Myocyte (in vitro differentiated cells): ENCODE measurements around the gene TGFBRAP1. TPM values are rescaled to one million over a fixed set of nuclear protein-coding genes. Genes with fewer than 3 reads are reported as not detected.
"Not testable (repeated sequence)": the region's sequence is repeated elsewhere in the genome, so short reads cannot be mapped to it uniquely, and the experiment has no call there.

Experiments used
- DNase-seq: peaks from one replicate; pipeline ENCODE4 v3.0.0-alpha.2; 2012; ENCODE audit warnings: low read depth
- total RNA-seq: library from RNA; depleted of rRNA; stranded (reverse); fragments of >200 nt; gene quantifications from 2 replicates; pipeline ENCODE4 v1.2.3, GENCODE V29; 2014

TGFBRAP1 gene
- total RNA-seq, 1 donor from 2014 or later: 25.8 TPM

DNA sequence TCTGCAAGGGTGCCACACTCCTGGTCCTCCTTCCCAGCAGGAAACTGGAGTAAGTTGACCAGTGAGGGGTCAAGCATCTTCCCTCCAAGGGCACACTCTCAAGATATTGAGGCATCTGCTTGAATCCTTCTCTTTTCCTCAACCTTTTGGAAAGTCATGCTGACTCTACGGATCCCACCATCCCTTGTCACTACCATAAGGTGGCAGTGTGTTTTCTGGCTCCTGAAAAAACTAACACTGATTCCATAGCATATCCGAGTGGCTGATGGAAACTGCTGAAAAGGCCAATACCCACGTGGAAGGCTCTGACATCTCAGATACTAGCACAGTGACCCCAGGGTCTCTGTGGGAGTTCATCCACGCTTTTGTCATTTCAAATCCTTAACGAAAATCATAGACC is 50.9 kb downstream of the TGFBRAP1 start:
- DNase-seq: no peak

DNA sequence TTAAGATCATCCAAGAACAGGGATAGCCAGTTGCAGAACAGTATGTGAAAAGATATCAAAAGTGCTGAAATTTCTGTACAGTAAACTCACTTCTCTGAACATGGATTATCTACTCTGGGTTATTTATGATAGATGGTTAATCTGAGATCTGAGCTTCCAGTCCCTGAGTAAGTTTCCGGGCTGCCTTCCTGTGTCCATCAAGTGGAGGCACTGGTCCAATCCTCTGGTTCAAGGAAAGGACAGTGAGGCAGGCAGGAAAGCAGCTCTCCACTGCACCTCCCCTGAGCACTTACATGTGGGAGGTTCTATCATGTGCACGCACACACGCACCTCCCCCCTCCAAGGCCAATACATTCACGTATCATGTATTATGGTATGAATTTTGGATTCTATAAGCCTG is 55.5 kb downstream of the TGFBRAP1 start:
- DNase-seq: no peak

DNA sequence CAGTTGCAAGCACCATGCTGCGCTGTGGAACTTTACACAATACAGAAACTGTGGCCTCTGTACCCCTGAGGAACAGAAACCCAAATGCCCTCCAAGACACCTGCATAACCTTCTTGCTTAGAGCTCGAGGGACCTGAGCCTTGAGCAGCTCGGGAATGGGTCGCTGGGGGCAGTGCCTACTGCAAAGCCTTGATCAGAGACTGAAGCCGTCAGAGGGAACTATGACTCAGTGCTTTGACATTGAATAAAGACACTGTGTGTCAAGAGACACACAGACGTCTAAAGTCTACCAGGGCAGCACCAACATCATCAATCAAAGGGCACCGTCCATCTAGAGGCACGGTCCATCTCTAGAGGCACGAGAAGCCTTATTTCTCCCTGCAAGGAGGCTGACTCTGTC is 57.4 kb downstream of the TGFBRAP1 start:
- no peak for DNase-seq

DNA sequence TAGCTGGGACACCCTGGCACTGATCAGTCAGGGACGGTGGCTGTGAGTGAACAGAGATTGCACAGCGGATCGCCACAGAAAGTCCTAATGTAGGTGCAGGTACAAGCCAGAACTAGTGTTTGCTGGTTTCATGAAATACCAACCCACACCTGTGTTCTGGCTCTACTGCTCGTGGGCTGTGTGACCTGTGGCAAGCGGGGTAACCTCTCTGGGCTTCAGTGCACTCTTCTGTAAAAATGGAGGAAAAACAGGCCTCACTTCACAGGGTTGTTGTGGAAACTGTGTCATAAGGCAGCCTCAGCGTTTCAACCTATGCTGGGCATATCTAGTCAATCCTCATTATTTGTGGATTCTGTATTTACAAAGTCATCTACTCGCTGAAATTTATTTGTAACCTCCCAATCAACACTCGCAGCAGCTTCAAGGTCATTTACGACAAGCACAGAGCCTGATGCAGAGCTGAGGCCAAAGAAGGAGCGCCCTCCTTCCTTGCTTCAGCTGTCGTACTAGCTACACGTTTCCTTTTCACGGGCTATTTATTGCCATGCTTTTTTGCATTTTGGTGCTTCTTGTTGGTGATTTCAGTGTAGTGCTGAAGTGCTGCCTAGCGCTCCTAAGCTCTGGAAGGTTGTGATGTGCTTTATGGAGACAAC is 58.0 kb downstream of the TGFBRAP1 start:
- DNase-seq: no peak

DNA sequence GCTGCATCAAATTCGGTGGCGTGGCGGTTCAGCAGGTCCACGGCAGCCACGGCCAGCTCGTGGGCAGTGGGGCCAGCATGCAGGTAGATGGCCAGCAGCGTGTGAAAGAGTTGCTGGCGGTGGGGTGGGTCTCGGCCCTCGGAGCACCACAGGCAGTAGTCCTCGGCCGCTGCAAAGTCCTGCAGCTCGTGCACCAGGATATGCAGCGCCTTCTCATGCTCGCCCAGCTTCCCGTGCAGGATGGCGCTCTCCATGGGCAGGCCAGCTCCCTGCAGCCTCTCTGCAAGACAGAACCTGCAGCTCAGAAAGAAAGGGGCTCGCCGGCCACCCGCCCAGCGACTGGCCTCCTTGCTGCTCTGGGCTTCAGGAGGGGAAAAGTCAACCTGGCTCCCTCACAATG is 60.1 kb downstream of the TGFBRAP1 start:
- DNase-seq: no peak

DNA sequence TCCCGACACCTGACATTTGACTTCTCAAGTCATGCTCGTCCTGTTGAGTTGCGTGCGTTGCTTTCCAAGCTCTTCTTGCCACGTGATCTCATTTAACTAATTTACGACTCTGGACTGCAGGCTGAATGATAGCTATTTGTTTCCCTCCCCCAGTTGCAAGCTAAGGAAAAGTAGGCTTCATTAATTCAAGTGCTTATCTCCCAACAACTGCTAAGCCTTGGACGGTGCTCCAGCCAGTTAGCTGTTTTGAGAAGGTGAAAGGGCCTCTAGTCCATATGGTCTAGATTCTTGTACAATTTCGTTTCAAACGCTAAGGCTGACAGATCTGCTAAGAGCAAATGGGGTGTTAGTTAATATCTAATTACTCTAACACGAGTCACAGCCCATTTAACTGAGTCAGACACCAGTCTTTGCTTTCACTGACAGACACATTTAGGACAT is 66.9 kb downstream of the TGFBRAP1 start:
- no peak for DNase-seq

DNA sequence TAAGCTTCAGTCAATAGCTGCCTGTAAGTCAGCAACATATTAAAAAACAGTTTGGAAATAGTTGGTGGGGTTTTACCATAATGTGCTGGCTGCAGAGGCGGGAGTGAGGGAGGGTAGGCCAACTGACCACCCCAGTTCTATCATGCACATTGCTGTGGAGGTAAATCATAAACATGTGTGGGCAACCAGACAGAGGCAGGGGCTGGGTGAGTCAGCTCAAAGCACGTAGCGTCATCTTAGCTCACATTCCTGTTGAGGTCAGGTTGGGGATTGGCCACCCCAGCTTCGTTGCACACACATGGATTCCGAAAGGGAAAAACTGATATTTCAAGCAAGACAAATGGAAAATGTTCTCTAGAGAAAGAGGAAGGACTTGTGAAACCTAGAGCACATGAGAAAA is 68.5 kb downstream of the TGFBRAP1 start:
- peak; percentile 71 for DNase-seq

DNA sequence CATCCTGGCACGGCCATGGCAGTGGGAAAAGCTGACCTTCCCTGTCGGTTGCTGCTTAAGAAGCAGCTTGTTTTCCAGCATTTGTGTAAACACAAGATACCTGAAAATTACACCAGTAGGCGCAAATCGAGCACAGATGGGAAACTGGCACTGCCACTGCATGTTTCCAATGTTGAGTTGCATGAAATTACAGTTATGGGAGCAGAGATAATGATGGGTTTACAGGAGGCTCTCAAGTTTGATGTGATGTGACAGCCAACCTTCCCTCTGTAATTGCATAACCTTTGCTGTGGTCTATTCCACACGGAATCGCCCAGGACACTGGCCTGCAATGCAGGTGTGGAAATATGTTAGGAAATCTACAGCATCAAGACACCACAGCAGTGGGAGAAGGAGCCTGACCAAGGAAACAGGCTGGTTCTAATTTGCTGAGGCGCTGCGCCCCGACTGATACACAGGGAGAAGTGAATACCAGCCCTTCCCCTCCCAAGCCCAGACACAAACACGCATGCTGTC is 70.6 kb downstream of the TGFBRAP1 start:
- no peak for DNase-seq

DNA sequence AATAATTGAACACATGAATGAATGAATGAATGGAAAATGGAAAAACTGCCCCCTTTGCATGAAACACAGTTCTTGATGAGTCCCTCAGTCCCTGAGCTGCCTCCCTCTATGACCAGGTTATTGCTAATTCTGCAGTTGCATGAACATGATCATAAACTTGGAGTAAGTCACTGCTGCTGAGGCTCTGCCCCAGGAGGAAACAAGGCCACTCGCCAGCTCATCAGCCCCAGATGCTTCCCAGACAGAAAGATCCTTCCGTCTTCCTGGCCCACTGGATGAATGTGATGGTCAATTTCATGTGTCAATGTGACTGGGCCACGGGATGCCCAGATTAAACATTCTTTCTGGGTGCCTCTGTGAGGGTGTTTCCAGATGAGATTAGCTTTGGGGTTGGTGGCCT is 71.6 kb downstream of the TGFBRAP1 start:
- no peak for DNase-seq

DNA sequence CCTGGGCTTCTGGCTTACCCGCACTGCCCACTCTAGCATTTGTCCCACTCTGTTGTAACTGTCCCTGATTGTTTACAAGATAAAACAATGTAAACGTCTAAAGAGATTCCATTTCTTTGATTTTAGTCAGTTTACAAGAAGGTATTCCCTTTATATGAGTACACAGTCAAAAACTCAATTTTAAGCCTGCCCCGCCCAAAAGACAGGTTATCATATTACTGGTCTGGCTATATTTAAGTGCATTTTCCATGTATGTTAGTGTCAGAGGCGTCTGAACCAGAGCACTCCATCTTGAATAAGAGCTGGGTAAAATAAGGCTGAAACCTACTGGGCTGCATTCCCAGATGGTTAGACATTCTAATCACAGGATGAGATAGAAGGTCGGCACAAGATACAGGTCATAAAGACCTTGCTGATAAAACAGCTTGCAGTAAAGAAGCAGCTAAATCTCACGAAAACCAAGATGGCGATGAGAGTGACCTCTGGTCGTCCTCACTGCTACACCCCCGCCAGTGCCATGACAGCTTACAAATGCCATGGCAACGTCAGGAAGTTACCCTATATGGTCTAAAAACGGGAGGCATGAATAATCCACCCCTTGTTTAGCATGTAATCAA is 73.0 kb downstream of the TGFBRAP1 start:
- no peak for DNase-seq

DNA sequence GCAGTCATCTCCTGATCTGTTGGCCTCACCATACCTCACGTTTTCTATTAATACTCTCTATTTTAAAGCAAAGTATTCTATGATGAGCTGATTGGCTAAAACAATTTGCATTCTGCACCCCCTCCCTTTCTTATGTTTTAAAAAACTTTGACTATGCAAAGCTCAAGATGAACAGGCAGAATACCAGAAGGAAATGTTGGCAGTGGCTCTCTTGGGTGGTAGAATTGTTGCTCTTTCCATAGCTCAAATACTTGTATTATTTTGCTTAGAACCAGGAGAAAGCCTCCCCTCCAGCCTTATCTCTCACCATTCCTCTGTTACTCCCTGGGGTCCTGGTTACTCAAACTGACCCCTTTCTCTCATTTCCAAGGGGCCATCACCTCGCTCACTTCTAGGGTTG is 73.6 kb downstream of the TGFBRAP1 start:
- DNase-seq: no peak

DNA sequence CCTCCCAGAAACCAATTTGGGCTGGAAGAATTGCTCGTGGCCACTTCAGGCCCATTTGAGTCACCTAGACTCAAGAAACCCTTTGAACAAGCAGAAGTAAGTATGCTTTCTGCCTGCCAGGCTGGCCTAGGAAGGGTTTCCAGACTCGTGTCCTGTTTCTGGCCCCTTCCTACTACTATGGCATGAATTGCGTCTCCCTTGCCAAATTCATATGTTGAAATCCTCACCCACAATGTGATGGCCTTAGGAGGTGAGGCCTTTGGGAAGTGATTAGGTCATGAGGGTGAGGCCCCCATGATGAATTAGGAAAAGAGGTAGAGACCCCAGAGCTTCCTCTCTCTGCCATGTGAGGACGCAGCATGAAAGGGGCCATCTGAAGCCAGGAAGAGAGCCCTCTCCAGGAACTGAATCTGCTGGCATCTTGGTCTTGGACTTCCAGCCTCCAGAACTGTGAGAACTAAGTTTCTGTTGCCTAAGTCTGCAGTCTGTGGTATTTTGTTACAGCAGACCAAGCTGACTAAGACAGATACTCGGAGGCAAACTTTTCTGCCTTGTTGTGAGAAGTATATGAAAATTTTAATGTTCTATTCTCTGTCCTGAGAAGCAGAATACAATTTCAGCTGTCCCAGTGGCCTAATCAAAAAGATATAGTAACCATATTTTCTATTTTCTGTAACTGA is 74.9 kb downstream of the TGFBRAP1 start:
- no peak for DNase-seq

DNA sequence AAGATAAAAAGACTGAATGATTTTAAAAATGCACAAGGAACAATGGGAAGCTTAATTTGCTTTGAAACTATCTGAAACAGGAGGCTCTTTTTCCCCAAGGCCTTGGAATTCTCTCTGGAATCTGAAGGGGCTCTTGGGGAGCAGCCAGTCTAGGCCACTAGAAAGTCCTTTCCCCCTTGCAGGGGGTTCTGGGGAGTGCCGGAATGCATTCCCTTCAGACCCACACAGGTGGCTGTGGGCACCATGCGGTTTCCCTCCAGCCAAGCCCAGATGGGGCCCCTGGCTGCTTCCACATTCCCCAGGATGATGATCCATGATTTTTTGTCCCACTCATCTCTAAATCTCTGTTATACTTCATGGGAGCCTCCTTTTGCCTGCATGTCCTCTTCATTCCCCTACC is 77.3 kb downstream of the TGFBRAP1 start:
- DNase-seq: no peak

DNA sequence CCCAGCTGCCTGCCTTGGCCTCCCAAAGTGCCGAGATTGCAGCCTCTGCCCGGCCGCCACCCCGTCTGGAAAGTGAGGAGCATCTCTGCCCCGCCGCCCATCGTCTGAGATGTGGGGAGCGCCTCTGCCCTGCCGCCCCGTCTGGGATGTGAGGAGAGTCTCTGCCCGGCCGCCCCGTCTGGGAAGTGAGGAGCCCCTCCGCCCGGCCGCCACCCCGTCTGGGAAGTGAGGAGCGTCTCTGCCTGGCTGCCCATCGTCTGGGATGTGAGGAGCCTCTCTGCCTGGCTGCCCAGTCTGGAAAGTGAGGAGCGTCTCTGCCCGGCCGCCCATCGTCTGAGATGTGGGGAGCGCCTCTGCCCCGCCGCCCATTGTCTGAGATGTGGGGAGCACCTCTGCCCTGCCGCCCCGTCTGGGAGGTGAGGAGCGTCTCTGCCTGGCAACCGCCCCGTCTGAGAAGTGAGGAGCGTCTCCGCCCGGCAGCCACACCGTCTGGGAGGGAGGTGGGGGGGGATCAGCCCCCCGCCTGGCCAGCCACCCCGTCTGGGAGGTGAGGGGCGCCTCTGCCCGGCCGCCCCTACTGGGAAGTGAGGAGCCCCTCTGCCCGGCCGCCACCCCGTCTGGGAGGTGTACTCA is 78.4 kb downstream of the TGFBRAP1 start:
- not testable (repeated sequence) for DNase-seq

DNA sequence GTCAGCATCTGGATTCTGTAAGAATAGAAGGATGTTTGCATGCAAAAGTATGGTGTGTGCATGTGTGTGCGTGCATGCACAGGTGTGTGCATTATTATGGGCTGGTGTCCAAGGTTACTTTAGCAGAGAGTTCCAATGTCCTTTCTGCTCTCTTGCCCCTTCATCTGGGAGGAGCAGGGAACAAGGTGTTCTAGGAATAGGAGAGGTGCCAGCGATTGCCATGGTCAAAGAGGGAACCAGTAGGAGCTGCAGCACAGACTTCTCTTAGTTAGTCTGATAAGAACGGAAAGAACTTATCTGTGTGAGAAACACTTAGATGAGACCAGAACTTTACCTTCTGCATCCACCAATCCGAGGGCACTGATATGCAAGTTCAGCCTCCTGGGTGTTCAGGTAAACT is 79.6 kb downstream of the TGFBRAP1 start:
- no peak for DNase-seq

DNA sequence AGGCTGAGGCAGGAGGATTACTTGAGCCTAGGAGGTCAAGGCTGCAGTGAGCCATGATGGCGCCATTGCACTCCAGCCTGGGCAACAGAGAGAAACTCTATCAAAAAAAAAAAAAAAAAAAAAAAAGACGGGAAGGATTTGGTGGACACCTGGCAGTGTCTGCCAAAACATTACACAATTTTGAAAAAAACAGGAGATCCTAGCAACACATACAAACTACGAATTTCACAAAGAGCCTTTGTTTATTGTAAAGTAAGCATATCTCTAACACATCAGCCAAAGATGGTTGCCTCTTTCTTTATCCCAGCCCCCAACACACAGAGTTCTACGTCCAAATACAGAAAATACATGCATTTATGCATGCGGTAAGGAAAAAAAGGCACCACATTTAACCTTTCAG is 80.4 kb downstream of the TGFBRAP1 start:
- DNase-seq: no peak

DNA sequence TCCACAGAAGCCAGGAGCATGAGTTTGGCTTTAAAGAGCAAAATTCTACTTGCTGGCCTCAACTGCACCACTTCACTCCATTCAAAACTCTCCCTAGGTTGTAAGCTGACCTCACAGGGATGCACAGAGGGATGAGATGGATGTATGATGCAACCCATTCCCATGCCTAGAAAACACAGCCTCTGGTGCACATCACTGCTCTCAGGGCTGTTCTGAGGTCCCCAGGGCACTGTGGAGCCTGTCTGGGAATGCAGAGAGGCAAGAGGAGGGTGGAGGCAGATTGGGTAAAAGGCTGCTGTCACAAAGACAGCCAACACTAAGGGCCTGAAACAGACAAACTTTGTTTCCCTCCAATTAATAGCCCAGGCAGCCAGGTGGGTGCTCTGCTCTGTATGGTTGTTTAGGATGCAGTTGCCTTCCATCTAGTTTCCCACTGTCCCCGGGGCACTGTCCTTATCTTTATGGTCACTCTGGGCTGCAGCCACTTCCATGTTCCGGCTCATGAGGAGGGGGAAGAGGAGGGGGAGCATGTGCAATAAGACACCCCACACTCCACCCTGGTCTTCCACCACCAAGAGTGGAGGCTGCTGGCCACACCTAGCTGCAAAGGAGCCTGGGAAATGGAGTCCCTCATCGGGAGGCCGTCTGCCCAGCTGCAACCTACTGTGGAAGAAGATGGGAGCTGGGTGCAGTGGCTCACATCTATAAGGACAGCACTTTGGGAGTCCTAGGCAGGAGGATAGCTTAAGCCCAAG is 81.0 kb downstream of the TGFBRAP1 start:
- no peak for DNase-seq

DNA sequence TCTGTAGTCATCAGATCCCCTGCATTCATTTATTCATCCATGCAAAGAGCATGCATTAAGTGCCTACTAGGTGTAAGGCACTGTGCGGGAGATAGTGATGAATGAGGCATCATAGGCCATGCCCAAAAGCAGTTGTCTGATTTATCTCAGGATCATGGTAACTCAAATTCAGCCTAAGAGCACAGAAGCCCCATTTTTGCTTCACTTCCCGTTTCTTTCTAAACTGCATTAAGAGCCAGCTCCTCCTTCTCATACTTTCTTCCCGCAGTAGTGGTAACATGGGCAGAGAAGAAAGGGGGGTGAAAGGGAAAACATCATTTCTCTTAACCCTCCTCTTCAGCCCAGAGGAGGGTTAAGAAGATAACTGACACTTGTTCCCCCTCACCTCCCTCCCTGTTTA is 85.1 kb downstream of the TGFBRAP1 start:
- no peak for DNase-seq

DNA sequence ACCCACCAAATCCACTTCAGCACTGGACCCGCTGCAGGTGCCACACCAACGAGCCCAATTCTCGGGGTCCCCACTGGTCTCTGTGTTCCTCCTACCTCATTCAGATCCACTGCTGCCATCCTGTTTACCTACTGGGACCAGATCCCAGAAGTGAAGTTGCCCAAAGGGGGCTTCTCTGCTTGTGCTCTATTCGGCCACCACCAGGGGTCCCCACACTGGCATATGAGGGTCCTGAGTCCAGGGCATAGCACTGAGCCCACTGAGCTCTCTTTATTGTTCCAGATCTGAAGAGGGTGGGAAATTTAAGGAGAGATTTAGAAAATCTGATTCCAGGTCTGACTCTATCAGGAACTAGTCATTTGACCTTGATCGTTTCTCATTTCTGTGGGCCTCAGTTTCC is 85.6 kb downstream of the TGFBRAP1 start:
- no peak for DNase-seq

DNA sequence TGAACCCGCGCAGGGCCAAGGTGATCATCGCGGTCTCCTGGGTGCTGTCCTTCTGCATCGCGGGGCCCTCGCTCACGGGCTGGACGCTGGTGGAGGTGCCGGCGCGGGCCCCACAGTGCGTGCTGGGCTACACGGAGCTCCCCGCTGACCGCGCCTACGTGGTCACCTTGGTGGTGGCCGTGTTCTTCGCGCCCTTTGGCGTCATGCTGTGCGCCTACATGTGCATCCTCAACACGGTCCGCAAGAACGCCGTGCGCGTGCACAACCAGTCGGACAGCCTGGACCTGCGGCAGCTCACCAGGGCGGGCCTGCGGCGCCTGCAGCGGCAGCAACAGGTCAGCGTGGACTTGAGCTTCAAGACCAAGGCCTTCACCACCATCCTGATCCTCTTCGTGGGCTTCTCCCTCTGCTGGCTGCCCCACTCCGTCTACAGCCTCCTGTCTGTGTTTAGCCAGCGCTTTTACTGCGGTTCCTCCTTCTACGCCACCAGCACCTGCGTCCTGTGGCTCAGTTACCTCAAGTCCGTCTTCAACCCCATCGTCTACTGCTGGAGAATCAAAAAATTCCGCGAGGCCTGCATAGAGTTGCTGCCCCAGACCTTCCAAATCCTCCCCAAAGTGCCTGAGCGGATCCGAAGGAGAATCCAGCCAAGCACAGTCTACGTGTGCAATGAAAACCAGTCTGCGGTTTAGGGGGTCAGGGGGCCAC is 87.1 kb downstream of the TGFBRAP1 start:
- DNase-seq: no peak

DNA sequence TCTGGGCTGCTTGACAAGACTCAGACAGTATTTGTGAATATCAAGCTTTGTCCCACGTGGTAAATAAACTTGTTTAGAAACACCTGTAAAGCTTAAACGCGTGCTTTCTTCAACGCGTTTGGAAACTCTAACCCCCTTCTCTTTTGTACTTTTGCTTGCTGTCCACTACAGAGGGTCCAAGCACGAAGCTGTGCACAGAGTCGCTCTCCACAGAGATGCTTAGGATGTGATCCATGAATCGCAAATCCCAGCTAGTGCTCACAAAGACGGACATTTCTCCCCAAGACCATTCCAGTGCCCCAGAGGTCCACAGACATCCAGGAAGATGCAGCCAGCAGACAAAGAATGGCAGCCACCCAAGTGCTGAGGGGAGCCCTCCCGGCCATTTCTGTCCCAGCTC is 88.1 kb downstream of the TGFBRAP1 start, which contains the start of gene GPR45:
Gene GPR45 (plus strand): TSS at position 301 of the 400 bp plus-strand sequence. CDS start 116 bp downstream, outside the sequence.
- no peak for DNase-seq
